HG03575 (cell line): Measurements from ENCODE around the gene MYOZ2.
"Not testable (repeated sequence)": the region's sequence is repeated elsewhere in the genome, so short reads cannot be mapped to it uniquely, and the experiment has no call there.

Experiments
- ATAC-seq: cut with Tn5 transposase; IDR thresholded peaks from one replicate; pipeline ENCODE4 v1.9.1; 2021; ENCODE audit not compliant: unreplicated experiment, insufficient number of reproducible peaks, low FRiP score; ENCODE audit errors: extremely low read depth

Gene MYOZ2

GRCh38 chr4:119118397-119118796 is 17.2 kb upstream of the MYOZ2 start:
- no peak for ATAC-seq

DNA sequence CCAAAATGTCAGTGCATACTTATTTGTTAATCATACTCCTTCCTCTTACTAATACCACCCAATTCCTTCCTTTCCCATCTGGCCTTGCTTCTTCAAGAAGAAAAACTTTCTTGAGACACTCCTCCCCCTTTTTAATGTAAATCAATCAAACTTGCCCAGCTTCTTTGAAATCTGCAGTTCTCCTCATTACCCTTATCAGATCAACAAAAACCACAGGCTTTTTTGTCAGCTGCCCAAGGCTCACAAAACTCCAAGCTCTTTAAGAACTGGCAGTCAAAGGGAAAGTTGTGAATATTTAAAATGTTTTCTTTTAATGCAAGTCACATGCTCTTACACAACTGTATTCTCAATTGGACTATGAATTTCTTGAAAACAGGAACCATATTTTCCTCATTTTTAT is 11.3 kb upstream of the MYOZ2 start:
- no peak for ATAC-seq

GRCh38 chr4:119125931-119126330 is 9.7 kb upstream of the MYOZ2 start:
- no peak for ATAC-seq

DNA sequence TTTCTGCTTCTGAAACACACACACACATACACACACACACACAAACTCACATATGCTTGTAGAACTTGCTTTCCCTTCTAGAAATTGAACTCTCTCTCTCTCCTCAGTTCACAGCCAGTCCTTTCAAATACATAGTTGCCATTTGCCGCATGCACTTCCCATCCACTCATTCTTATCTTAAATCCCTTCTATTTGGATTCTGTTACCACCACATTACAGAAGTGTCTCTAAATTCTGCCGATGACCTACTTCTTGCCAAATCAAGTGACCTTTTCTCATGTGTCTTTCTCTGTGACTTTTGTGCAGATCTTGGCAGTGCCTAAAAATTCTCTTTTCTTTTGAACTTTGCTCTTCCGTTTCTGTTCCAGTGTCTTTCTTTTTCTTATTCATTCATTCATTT is 7.5 kb upstream of the MYOZ2 start:
- no peak for ATAC-seq

GRCh38 chr4:119130365-119131065 is 5.1 kb upstream of the MYOZ2 start:
- ATAC-seq: no peak

GRCh38 chr4:119131164-119131563 is 4.5 kb upstream of the MYOZ2 start:
- no peak for ATAC-seq

DNA sequence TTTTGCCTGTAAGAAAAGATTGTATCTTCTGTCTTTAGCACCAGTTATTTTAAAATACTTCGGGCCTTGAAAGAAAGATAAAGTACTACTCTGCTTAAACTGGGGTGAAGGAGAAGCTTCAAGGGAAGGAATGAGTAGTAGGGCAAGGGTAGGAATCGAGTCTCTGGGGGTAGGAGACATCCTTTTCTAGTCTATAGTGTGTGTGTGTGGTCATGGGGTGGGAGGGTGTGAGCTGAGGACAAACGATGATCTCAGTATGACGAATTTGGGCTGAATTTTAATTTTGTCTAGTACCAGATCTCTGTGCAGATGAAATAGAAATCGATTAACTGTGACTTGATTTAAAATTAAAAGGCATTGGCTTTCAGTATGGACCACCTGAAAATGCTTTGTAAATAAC is 3.3 kb upstream of the MYOZ2 start:
- no peak for ATAC-seq

DNA sequence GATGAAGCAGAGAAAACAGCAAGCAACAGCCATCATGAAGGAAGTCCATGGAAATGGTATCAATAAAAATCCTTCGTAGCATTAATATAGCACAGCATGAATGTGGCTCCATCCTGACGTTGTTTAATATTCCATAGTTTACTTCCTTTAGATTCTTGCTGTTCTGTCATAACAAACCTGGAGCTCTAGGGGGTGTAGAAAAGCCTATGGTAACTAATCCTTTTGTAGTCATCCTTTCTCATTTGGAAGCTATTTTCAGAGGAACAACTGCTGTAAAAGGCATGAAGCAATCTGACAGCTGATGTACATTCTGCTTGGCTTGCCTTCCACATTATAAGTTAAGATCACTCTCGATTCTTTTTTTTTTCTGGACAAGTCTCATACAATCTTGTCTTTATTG is 914 bp downstream of the MYOZ2 start:
- ATAC-seq: no peak

DNA sequence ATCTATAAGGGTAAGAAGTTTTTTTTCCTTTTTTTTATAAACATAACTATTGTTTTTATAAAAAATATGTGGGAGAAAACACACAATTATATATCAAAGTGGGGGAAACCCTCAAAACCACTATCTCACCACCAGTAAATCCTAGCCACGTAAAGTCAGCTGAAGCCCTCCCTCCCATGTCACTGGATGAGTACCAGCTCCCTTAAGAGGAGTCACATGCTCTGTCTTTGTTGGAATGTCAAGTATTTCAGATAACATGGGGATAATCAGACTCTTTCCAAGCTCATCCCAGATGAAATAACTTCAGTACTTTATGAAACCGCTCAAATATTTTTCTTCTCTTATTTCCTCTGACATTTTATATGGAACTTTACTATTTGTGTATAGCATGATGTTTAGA is 2.4 kb downstream of the MYOZ2 start:
- no peak for ATAC-seq

GRCh38 chr4:119139311-119139710 is 3.7 kb downstream of the MYOZ2 start:
- no peak for ATAC-seq

DNA sequence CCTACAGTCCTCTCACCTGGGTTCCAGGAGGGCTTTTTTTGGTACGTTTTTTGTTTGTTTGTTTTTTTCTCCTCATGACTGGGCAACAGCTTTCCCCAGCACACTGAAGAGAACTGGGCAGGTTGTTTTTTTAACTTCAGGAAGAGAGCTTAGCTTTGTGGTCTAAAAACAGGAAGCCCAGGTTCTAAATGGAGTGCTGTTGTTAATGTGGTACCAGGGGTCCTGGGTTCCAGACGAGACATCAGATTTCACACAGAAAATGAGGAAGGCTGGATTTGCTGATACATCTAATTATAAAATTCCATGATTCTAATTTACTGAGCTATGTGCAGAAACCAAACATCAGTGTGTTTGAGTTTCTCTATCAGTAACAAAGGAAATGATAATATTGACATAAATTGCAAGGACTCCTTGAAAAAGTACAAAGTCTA is 4.2 kb downstream of the MYOZ2 start:
- no peak for ATAC-seq

DNA sequence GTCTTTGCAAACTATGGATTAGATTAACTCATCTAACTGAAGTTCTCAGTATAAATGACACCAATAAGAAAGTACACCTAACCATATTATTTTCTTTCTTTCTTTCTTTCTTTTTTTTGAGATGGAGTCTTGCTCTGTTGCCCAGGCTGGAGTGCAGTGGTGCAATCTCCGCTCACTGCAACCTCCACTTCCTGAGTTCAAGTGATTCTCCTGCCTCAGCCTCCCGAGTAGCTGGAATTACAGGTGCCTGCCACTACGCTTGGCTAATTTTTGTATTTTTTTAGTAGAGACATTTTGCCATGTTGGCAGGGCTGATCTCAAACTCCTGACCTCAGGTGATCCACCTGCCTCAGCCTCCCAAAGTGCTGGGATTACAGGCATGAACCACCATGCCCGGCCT is 5.7 kb downstream of the MYOZ2 start:
- ATAC-seq: not testable (repeated sequence)

DNA sequence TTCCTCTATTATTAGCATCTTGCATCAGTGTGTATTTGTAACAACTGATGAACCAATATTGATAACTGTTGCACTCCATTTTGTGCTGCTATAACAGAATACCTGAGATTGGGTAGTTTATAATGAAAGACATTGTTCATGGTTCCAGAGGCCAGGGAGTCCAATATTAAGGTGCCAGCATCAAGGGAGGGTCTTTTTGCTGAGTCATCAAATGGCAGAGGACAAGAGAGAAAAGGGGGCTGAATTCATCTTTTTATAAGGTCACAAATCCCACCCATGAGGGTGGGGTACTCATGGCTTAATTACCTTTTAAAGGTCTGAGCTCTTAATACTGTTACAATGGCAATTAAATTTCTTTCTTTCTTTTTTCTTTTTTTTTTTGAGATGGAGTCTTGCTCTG is 7.2 kb downstream of the MYOZ2 start:
- no peak for ATAC-seq

GRCh38 chr4:119143341-119143740 is 7.7 kb downstream of the MYOZ2 start:
- ATAC-seq: not testable (repeated sequence)

GRCh38 chr4:119149110-119149509 is 13.5 kb downstream of the MYOZ2 start:
- no peak for ATAC-seq

GRCh38 chr4:119151161-119151560 is 15.5 kb downstream of the MYOZ2 start:
- ATAC-seq: no peak

- ATAC-seq: no peak
Observed at GRCh38 chr4:119152741-119153140, 17.1 kb downstream of the MYOZ2 start.

DNA sequence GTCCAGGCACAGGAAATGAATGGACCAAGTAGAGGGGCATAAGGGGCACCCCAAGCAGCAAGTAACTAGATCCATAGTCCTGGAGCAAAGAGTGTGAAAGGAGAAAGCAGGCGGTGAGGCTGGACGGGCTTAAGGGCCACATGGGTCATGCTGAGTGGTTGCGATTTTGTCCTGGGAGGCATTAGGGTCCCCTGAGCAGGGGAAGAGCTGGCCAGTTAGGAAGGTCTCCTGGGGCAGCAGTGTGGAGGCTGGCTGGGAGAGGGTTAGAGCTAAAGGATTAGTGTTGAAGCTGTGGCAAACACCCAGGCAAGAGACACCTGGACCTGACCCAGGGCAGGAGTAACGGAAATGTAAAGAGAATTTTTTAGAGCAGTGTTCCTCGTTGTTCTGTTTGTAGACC is 26.5 kb downstream of the MYOZ2 start:
- no peak for ATAC-seq

DNA sequence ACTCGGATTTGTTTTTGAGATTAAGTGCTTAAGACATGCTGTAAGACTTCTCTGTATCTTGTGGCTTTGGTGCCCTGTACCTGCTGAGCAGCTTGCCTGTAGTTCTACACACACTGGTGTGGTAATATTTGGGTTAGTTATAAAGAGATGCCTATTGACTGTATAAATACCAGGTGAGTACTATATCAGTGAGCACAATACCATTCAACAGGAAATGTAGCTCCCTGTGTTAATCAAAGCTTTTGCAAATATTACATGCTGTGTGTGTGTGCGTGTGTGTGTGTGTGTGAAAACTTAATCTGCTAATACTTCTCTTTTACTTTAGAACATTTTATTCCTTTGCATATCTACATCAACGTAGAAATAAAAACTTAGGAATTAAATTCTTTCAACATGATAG is 30.1 kb downstream of the MYOZ2 start:
- no peak for ATAC-seq

GRCh38 chr4:119170195-119170594 is 34.6 kb downstream of the MYOZ2 start:
- ATAC-seq: no peak

GRCh38 chr4:119172223-119172622 is 36.6 kb downstream of the MYOZ2 start:
- ATAC-seq: no peak
